KMS-11 (cell line): Measurements from ENCODE around the gene GPD1.

ENCODE experiments used
- H2AFZ ChIP-seq: fragments of 200-600 bp; sonication (generic); 2 replicates; pipeline ENCODE4 v1.6.1; 2016; ENCODE audit warnings: antibody characterized with exemption, mixed run types, low read depth
- H3K27ac ChIP-seq: fragments of 200-600 bp; sonication (generic); 2 replicates; pipeline ENCODE4 v1.6.1; 2016; ENCODE audit warnings: mild to moderate bottlenecking, mixed run types
- H3K27me3 ChIP-seq: fragments of 200-600 bp; sonication (generic); 2 replicates; pipeline ENCODE4 v1.6.1; 2017; ENCODE audit warnings: mild to moderate bottlenecking, low read depth, mixed run types, moderate library complexity; ENCODE audit not compliant: insufficient read depth
- H3K36me3 ChIP-seq: fragments of 200-600 bp; sonication (generic); 2 replicates; pipeline ENCODE4 v1.6.1; 2017; ENCODE audit warnings: mild to moderate bottlenecking, mixed run types; ENCODE audit not compliant: insufficient read depth
- H3K4me1 ChIP-seq: fragments of 200-600 bp; sonication (generic); 2 replicates; pipeline ENCODE4 v1.6.1; 2016; ENCODE audit warnings: mild to moderate bottlenecking, low read depth, mixed run types; ENCODE audit not compliant: poor library complexity, severe bottlenecking
- H3K4me2 ChIP-seq: fragments of 200-600 bp; sonication (generic); 2 replicates; pipeline ENCODE4 v1.7.0; 2016; ENCODE audit warnings: mild to moderate bottlenecking, mixed run types
- H3K4me3 ChIP-seq: fragments of 200-600 bp; sonication (generic); IDR thresholded peaks from 2 replicates; pipeline ENCODE4 v1.6.1; 2017; ENCODE audit warnings: low read depth, low read length, mixed read lengths; ENCODE audit not compliant: insufficient read depth
- H3K79me2 ChIP-seq: fragments of 200-600 bp; sonication (generic); 2 replicates; pipeline ENCODE4 v1.6.1; 2016; ENCODE audit warnings: low read depth, mixed run types; ENCODE audit not compliant: insufficient read depth
- H3K9ac ChIP-seq: fragments of 200-600 bp; sonication (generic); 2 replicates; pipeline ENCODE4 v1.6.1; 2016; ENCODE audit warnings: mild to moderate bottlenecking, mixed run types
- H4K20me1 ChIP-seq: fragments of 200-600 bp; sonication (generic); 2 replicates; pipeline ENCODE4 v1.6.1; 2016; ENCODE audit warnings: mild to moderate bottlenecking, mixed run types; ENCODE audit not compliant: insufficient read depth
- CTCF ChIP-seq: fragments of 200-600 bp; sonication (generic); conservative IDR thresholded peaks from 2 replicates; pipeline ENCODE4 v1.6.1; 2017; ENCODE audit warnings: low read depth, mild to moderate bottlenecking, antibody characterized with exemption, low read length, moderate library complexity, mixed read lengths

Gene GPD1

GRCh38 chr12:50120953-50121352 lies 17.1 kb downstream of the GPD1 start:
- H2AFZ ChIP-seq, result no peak overlapping the region
- no peak overlapping the region for H3K4me3 ChIP-seq
- H3K27ac ChIP-seq, result no peak overlapping the region
- no peak overlapping the region for H3K4me2 ChIP-seq
- H3K9ac ChIP-seq, result no peak overlapping the region
- no peaks in the 10 kb centered on the region; the same call in 1 of the 2 replicates for H3K36me3 ChIP-seq
- no peaks in the 10 kb centered on the region for H3K27me3 ChIP-seq
- TF ChIP-seq CTCF, result no peak
- H3K4me1 ChIP-seq, result no peaks in the 10 kb centered on the region
- no peaks in the 10 kb centered on the region for H4K20me1 ChIP-seq
- H3K79me2 ChIP-seq, result peaks cover 14% of the 10 kb centered on the region

- Histone ChIP-seq H3K27ac (no peak overlapping the region), H3K4me1 (no peaks in the 10 kb centered on the region), H3K79me2 (peaks cover 7% of the 10 kb centered on the region), H3K36me3 (no peaks in the 10 kb centered on the region; the same call in 1 of the 2 replicates), H2AFZ (no peak overlapping the region), H3K9ac (no peak overlapping the region), H3K4me2 (no peak overlapping the region), H3K4me3 (no peak overlapping the region), H3K27me3 (no peaks in the 10 kb centered on the region), H4K20me1 (no peaks in the 10 kb centered on the region)
- no peak for TF ChIP-seq CTCF
Measured at GRCh38 chr12:50121641-50122040, 17.8 kb downstream of the GPD1 start.

GRCh38 chr12:50123203-50123602 lies 19.4 kb downstream of the GPD1 start:
- Histone ChIP-seq H3K4me1 (no peaks in the 10 kb centered on the region), H3K4me3 (no peak overlapping the region), H3K79me2 (no peaks in the 10 kb centered on the region), H3K9ac (no peak overlapping the region), H3K4me2 (no peak overlapping the region), H3K27me3 (no peaks in the 10 kb centered on the region), H3K27ac (no peak overlapping the region), H2AFZ (no peak overlapping the region), H4K20me1 (no peaks in the 10 kb centered on the region), H3K36me3 (no peaks in the 10 kb centered on the region; the same call in 1 of the 2 replicates)
- TF ChIP-seq CTCF, result no peak

GRCh38 chr12:50127546-50127945 lies 23.7 kb downstream of the GPD1 start:
- no peaks in the 10 kb centered on the region for H4K20me1 ChIP-seq

More at GRCh38 chr12:50127546-50127945, 23.7 kb downstream of the GPD1 start:
- Histone ChIP-seq H3K4me3 (no peak overlapping the region), H3K4me1 (no peaks in the 10 kb centered on the region), H3K79me2 (no peaks in the 10 kb centered on the region), H3K36me3 (peaks cover 7% of the 10 kb centered on the region), H3K27ac (no peak overlapping the region), H2AFZ (no peak overlapping the region), H3K9ac (no peak overlapping the region), H3K4me2 (no peak overlapping the region), H3K27me3 (no peaks in the 10 kb centered on the region)
- TF ChIP-seq CTCF, result no peak
